IMR-90 (cell line): Measurements from ENCODE around the gene SERF2. TPM values are rescaled to one million over a fixed set of nuclear protein-coding genes. Genes with fewer than 3 reads are reported as not detected.

Experiments
- CEBPB ChIP-seq: IDR thresholded peaks from 2 replicates; pipeline ENCODE4 v1.6.1; 2012; ENCODE audit warnings: low read depth, low read length, improper control_type of control experiment
- CHD1 ChIP-seq: IDR thresholded peaks from 2 replicates; pipeline ENCODE4 v1.6.1; 2012; ENCODE audit warnings: low read depth, low read length, improper control_type of control experiment
- FOS ChIP-seq: fragments of 150-350 bp; IDR thresholded peaks from 2 replicates; pipeline ENCODE4 v1.6.1; 2016; ENCODE audit warnings: low read depth, low read length
- NFE2L2 ChIP-seq: fragments of 150-350 bp; IDR thresholded peaks from 2 replicates; pipeline ENCODE4 v1.6.1; 2016; ENCODE audit warnings: low read depth, mild to moderate bottlenecking, low read length
- POLR2A ChIP-seq: IDR thresholded peaks from 2 replicates; pipeline ENCODE4 v1.6.1; 2012; ENCODE audit warnings: mild to moderate bottlenecking, low read depth, low read length
- polyA plus RNA-seq, 3 experiments: library from polyadenylated mRNA; depleted of rRNA; stranded (reverse); fragments of >200 nt; gene quantifications; 2 replicates each; pipeline ENCODE4 v1.2.3, GENCODE V29; 2012; ENCODE audit warnings: low replicate concordance in 1 of 3
- total RNA-seq: library from RNA; depleted of rRNA; stranded (reverse); fragments of >200 nt; gene quantifications from 2 replicates; pipeline ENCODE4 v1.2.3, GENCODE V29; 2012
- TF ChIP-seq, protein P1 (sequence below): fragments of 150-350 bp; IDR thresholded peaks from 2 replicates; pipeline ENCODE4 v1.6.1; 2016; ENCODE audit warnings: low read depth, mild to moderate bottlenecking, low read length, moderate library complexity, borderline replicate concordance

The SERF2 gene
- total and polyA plus RNA-seq, 2 of the 4 experiments (the other 2 are of a cell fraction), result 526 to 2,187 TPM

DNA sequence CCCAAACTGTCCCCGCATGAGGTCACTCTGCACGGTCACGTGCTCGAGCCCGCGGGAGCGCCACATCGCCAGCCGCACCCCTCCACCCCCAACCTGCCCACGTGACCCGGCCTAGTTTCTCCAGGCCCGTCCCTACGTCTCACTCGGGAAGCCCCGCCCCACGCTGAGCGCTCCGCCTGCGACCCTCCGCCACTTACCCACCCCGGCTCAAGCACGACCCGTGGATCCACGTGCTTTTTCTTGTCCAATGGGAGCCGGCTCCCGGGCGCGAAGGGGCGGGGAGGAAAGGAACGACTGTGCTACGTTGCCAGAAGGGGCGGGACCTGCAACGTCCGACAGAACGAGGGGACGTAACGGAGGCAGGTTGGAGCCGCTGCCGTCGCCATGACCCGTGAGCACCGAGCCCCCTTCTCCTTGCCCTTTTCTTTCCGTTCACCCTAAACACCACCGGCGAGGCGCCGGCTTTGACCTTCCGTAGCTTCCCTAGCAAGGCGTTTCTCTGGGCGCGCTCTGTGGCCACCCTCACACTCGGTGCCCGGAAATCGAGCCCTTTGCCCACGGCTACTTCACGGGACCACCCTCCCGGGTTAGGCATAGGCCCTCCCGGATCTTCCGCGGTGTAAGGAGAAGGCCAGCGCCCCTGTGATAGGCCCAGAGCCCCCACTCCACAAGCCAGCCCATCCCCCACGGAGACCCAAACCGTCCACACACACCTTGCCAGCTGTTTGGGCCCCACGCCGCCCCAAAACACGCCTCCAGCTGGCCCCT is at the start of gene SERF2 (continued):
- TF ChIP-seq, protein P1, sequence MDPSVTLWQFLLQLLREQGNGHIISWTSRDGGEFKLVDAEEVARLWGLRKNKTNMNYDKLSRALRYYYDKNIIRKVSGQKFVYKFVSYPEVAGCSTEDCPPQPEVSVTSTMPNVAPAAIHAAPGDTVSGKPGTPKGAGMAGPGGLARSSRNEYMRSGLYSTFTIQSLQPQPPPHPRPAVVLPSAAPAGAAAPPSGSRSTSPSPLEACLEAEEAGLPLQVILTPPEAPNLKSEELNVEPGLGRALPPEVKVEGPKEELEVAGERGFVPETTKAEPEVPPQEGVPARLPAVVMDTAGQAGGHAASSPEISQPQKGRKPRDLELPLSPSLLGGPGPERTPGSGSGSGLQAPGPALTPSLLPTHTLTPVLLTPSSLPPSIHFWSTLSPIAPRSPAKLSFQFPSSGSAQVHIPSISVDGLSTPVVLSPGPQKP, result no peak
- no peak for TF ChIP-seq CEBPB
- TF ChIP-seq FOS, result peak; percentile 9; the same call in 1 of the 2 replicates
- peak; percentile 98 for TF ChIP-seq POLR2A
- TF ChIP-seq CHD1, result peak; percentile 81; the same call in 1 of the 2 replicates
- no peak for TF ChIP-seq NFE2L2
